NCI-H2227 treated with DMSO at 0.1 percent for 48 hours (cell line): Measurements from ENCODE around the gene RELN.

Source experiments
- DNase-seq: peaks from one replicate; lab custom pipeline; 2025; lab: John Stamatoyannopoulos, UW

RELN gene

GRCh38 chr7:103632005-103632639 lies 357.3 kb downstream of the RELN start:
- no peak for DNase-seq

- no peak for DNase-seq
These were observed 359.1 kb downstream of the RELN start for GRCh38 chr7:103630318-103630717.

GRCh38 chr7:103628742-103629141 lies 360.7 kb downstream of the RELN start:
- no peak for DNase-seq

- no peak for DNase-seq
These were observed 362.7 kb downstream of the RELN start for GRCh38 chr7:103626776-103627175.

GRCh38 chr7:103622274-103622673 lies 367.2 kb downstream of the RELN start:
- DNase-seq = no peak

- DNase-seq = peak; percentile 13
These were observed 375.5 kb downstream of the RELN start for GRCh38 chr7:103613655-103614642.

- DNase-seq = no peak
These were observed 379.7 kb downstream of the RELN start for GRCh38 chr7:103609778-103610177.

GRCh38 chr7:103605640-103606039 lies 383.8 kb downstream of the RELN start:
- DNase-seq = no peak

GRCh38 chr7:103598326-103598905 lies 391.0 kb downstream of the RELN start:
- DNase-seq = no peak

GRCh38 chr7:103597606-103598005 lies 391.9 kb downstream of the RELN start:
- DNase-seq = no peak

- DNase-seq = no peak
These were observed 395.3 kb downstream of the RELN start for GRCh38 chr7:103594186-103594585.

- no peak for DNase-seq
These were observed 395.8 kb downstream of the RELN start for GRCh38 chr7:103593691-103594090.

- DNase-seq = no peak
These were observed 396.6 kb downstream of the RELN start for GRCh38 chr7:103592844-103593243.

GRCh38 chr7:103592187-103592586 lies 397.3 kb downstream of the RELN start:
- no peak for DNase-seq

GRCh38 chr7:103580031-103580430 lies 409.4 kb downstream of the RELN start:
- DNase-seq = no peak

GRCh38 chr7:103577059-103577458 lies 412.4 kb downstream of the RELN start:
- no peak for DNase-seq

- no peak for DNase-seq
These were observed 412.8 kb downstream of the RELN start for GRCh38 chr7:103576641-103577040.

GRCh38 chr7:103574576-103574975 lies 414.9 kb downstream of the RELN start:
- no peak for DNase-seq

GRCh38 chr7:103573479-103574058 lies 415.9 kb downstream of the RELN start:
- peak; percentile 30 for DNase-seq

- DNase-seq = no peak
These were observed 417.9 kb downstream of the RELN start for GRCh38 chr7:103571586-103571985.

- DNase-seq = no peak
These were observed 419.7 kb downstream of the RELN start for GRCh38 chr7:103569621-103570305.

- no peak for DNase-seq
These were observed 425.0 kb downstream of the RELN start for GRCh38 chr7:103564416-103564815.
